Activated CD8-positive, alpha-beta memory T cell treated with anti-CD3 and anti-CD28 coated beads, Interleukin-2, amount 50 U/mL, for 48 hours (primary cell): Measurements from ENCODE around the gene FOLR1.

ENCODE experiments used
- DNase-seq: peaks from one replicate; pipeline ENCODE4 v3.0.0-alpha.2; 2020

Gene FOLR1

DNA sequence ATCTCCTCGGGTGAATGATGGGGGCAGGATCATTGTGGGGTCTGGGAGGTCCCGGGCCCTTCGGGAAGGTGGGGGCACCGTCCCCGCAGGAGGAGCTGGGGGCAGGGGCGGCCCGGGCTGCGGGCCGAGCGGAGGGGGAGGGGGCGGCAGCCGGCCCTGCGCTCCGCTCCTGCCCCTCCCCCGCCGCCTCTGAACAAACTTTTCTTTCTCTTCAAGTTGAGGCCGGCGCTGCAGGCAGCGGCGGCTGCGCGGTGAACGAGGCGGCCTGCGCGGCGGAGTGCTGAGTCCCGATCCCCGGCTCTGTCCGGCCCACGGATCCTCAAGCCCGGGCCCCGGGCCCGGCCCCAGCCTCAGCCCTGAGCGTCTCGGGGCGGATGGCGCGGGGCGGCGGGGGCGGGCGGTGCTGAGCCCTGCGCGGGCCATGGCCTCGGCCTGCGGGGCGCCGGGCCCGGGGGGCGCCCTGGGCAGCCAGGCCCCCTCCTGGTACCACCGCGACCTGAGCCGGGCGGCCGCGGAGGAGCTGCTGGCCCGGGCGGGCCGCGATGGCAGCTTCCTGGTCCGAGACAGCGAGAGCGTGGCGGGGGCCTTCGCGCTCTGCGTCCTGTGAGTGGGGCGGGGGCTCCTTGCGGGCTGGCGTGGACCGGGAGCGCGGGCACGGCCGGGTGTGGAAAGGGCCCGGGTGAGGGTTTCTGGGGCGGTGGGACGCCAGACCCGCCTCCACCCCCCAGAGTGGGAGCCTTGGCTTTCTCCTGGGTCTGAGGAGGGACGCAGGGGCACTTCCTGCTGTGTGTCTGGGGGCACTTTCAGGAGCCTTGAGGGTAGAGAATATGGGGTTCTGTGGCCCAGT, 32.8 kb downstream of the FOLR1 start, which contains the start of gene INPPL1:
INPPL1 (plus strand) TSS at position 204 of the 847 bp plus-strand sequence; CDS start at position 422, 218 bp downstream.
- DNase-seq, result peak; percentile 77

DNA sequence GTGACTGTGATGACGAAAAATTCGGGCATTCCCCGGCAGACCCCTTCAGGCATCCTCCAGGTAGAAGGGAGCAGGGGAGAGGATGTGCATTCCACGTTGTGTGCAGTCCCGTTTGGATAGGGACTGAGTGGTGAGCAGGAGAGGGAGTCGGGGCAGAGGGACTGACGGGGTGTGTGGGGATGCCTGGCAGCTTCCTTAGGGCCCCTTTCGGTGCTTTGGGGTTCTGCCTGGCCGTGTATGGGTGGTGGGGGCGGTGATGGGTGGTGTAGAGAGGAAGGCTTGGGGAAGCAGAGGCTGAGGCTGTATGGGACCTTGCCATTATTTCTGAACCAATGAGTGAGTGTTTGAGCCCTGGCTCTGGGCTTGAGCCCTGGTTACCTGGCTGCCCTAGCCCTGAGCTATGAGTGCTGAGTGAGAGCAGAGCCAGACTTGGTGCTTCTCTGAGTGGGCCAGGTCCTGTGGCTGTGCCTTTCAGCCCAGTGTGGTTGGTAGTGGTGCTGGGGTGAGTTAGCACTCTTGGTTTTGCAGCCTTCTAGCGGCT, 33.5 kb downstream of the FOLR1 start:
- peak; percentile 71 for DNase-seq

DNA sequence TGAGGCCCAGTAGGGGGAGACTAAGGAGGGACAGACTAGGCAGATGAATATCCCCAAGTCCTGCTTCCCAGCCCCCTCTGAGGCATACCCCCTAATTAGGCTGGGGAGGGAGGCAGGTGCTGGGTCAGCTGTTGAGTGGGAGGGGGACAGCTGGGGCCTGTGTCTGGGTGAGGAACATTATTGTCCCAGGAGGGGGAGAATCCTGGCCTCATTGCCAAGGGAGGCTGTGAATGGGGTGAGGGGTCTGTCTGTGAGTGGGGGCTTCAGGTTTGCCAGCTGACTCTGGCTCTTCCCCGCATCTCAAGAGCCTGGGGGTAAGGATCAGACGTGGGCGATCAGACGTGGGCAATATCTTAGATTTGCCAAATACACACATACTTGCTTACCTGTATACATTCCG, 34.8 kb downstream of the FOLR1 start:
- no peak for DNase-seq

DNA sequence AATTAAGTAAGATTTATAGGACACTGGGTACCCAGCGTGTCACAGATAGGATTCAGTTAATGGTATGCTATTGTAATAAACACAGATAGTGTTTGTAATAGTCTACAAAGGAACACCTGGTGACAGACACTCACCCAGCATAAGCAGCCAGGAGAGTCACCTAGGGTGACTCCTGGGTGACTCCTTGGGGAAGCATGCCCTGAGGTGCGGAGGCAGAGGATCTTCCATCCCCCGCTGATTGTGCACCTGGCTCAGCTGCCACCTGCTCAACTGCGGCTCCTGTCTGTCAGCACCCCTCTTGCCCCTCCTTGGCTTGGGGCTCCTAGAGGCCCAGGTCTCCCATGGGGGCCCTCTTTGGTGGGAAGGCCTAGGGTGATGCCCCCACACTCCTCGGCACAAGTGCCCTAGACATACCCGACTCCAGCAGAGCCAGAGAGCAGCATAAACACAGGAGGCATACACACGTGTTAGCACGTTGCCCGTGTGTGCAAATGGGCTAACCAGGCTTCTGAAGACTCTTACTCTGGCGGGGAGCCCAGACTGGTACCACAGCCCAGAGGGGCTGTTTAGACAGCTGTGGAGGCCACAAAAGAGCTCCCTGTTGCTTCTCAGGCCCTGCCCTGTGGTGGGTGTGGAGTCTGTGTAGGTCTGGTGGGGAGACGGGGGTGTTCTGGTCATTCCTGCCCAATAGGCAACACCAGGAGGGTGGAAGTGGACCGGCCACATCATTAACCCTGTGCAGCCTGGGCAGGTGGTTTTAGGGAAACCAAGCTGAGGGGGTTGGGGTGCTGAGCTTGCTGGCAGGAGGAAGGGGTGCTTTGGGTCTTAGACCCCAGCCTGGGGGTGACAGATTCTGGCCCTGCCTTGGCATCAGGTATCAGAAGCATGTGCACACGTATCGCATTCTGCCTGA, 35.6 kb downstream of the FOLR1 start:
- no peak for DNase-seq

DNA sequence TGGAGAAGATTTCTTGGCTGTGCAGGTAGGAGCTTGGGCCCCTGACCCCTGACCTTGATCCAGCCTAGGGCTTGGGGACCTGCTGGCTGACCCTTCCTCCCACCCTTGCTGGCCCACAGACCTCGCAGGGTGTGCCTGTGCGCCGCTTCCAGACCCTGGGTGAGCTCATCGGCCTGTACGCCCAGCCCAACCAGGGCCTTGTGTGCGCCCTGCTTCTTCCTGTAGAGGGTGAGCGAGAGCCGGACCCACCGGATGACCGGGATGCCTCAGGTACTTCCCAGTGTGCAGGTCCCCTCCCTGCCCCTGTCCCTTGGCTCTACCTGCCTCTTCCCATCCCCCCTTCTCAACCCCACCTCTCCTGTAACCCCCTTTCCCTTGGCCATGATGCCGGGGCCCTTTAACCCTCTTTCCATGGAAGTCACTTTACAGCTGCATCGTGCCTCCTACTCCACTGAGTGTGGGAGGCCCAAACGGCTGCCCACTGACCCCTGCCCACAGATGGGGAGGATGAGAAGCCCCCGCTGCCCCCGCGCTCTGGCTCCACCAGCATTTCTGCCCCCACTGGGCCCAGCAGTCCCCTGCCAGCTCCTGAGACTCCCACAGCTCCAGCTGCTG, 36.4 kb downstream of the FOLR1 start:
- no peak for DNase-seq

DNA sequence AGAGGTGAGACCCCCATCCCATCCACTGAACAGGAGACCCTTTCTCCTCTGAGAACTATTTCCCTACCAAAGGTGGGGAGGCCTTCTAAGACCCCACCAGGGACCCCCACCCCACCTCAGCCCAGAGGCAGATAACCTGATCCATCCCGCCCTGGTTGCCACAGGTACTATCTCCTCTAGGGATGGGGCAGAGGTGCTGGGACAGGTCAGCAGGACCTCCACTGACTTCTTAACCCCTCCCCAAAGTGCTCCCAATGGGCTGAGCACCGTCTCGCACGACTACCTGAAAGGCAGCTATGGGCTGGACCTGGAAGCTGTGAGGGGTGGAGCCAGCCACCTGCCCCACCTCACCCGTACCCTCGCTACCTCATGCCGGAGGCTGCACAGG, 36.9 kb downstream of the FOLR1 start:
- DNase-seq, result no peak

DNA sequence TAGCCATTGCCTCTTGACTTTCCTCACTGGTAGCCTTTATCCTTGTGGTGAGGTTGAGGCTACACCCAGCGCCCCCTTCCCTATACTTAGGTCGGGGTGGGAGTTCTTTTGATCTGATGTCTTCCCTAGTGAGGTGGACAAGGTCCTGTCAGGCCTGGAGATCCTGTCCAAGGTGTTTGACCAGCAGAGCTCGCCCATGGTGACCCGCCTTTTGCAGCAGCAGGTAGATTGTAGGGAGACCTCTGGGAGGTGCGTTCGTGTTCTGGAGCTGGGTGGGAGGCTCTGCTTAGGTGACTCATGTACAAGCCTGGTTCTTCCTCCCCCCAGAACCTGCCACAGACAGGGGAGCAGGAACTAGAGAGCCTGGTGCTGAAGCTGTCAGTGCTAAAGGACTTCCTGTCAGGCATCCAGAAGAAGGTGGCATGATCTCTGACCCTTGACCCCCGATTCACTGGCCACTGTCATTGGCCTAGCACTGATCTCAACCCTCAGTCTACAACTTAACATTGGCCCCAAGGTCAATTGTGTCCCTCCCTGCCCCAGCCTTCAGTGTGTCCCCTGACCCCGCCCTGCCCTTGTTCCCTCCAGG, 37.5 kb downstream of the FOLR1 start:
- DNase-seq, result no peak

DNA sequence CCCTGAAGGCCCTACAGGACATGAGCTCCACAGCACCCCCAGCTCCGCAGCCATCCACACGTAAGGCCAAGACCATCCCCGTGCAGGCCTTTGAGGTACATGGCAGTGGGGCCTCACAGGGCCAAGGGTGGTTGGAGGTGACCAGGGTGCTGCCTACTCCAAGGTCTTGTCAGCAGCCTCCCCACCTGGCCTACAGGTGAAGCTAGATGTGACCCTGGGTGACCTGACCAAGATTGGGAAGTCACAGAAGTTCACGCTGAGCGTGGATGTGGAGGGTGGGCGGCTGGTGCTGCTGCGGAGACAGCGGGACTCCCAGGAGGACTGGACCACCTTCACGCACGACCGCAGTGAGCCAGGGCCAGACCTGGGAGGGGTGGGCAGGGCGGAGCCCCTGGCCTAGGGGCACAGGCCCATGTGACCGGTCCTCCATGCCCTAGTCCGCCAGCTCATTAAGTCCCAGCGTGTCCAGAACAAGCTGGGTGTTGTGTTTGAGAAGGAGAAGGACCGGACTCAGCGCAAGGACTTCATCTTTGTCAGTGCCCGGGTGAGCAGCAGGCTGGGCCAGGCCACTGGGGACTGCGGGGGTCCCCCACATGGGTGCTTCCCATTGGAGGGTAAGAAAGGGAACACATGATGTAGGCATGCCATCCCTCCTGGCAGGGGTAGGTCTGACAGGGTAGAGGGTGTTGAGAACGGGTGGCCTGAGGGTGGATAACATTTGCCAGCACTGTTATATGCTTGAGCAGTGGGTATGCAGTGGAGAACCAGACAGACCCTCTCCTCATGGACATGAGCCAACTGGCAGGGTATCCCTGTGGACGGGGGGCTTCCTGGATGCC, 38.2 kb downstream of the FOLR1 start:
- DNase-seq, result peak; percentile 49

DNA sequence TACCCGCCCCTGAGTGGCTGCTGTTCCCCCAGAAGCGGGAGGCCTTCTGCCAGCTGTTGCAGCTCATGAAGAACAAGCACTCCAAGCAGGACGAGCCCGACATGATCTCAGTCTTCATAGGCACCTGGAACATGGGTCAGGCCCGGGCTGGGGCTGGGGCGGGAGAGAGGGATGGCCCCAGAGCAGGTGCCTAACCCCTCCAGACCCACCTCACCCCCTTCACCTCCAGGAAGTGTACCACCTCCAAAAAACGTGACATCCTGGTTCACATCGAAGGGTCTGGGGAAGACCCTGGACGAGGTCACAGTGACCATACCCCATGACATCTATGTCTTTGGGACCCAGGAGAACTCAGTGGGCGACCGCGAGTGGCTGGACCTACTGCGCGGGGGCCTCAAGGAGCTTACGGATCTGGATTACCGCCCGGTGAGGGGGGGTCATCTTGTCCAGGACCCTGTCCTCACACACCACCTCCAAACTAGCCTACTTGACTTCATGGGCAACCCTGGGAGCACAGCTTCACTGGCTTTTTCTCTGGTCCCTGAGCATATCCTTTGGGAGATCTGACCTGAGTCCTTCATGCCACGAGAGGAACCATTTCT, 38.9 kb downstream of the FOLR1 start:
- peak; percentile 33 for DNase-seq

DNA sequence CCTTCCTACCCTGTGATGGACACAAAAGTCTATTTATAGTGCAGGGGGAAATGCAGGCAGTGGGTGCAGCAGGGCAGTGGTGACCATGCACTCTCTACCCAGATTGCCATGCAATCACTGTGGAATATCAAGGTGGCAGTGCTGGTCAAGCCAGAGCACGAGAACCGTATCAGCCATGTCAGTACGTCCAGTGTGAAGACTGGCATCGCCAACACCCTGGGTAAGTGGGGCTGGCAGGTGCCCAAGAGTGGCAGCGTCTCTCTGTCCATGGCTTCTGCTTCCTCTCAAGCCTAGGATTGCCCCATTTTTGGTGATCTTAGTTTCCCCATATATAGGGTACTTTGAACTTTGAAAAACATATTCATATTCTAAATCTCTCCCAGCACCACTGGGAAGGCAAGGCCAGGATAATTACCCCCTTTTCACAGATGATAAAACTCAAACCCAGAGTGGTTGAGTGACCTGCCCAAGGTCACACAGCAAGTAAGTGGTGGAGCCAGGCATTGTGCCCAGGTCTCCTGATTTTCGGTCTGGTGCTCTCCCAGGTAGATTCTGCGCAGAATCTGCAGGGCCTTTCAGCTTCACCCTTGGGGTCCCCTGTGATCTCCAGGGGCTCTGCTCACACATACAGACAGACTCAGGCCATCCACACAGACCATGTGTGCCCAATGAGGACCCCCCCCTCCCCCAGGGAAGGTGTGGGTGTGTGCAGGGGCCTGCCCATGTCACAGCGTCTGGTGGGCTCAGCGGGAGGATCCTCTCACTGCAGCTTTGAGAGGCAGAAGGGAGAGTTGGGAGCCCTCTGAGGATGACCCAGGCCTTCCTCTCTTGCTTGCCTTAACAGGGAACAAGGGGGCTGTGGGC, 39.7 kb downstream of the FOLR1 start:
- no peak for DNase-seq

DNA sequence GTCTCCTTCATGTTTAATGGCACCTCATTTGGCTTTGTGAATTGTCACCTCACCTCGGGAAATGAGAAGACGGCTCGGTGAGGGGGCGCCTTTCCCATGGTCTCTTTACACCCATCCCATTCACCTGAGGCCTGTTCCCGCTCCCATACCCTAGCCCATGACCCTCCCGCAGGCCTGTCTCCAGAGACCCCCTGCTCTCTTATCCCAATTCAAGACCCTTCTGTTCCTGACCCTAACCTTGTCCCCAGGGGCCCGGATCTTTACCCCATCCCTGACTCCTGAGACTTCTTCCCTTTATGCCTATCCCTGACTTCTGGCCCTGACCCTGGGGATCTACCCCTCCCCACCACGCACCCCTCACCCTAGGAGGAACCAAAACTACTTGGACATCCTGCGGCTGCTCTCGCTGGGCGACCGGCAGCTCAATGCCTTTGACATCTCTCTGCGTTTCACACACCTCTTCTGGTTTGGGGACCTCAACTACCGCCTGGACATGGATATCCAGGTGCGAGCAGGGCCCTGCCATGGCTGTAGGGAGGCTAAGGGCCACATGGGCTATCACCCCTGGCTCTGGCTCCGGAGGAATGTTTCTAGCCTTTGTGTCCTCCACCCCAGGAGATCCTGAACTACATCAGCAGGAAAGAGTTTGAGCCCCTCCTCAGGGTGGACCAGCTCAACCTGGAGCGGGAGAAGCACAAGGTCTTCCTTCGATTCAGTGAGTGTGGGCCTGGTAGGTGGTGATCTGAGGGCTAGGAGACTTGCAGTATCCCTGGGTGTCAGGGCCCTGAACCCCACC, 40.5 kb downstream of the FOLR1 start:
- no peak for DNase-seq

DNA sequence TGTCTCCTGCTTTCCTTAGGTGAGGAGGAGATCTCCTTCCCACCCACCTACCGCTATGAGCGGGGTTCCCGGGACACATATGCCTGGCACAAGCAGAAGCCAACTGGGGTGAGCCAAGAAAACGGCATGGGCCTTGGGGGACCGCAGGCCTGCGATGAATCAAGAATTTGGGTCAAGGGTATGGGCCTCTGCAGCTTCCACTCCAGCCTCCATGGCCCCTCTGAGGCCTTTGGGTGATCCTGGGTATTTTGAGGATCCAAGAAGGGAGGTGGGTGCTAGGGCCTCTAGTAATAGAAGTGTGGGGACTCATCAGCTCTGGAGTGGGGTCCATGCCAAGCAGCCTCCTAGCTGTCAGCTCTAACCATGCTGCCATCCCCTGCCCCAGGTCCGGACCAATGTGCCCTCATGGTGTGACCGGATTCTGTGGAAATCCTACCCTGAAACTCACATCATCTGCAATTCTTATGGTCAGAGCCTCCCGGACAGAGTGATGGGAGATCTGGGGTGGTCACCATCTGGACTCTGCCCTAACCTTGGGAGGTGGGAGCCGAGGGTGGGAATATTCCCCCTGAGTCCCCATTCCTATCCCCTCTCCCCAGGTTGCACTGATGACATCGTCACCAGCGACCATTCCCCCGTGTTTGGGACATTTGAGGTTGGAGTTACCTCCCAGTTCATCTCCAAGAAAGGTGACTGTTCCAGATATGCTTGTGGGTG, 41.3 kb downstream of the FOLR1 start:
- peak; percentile 42 for DNase-seq

DNA sequence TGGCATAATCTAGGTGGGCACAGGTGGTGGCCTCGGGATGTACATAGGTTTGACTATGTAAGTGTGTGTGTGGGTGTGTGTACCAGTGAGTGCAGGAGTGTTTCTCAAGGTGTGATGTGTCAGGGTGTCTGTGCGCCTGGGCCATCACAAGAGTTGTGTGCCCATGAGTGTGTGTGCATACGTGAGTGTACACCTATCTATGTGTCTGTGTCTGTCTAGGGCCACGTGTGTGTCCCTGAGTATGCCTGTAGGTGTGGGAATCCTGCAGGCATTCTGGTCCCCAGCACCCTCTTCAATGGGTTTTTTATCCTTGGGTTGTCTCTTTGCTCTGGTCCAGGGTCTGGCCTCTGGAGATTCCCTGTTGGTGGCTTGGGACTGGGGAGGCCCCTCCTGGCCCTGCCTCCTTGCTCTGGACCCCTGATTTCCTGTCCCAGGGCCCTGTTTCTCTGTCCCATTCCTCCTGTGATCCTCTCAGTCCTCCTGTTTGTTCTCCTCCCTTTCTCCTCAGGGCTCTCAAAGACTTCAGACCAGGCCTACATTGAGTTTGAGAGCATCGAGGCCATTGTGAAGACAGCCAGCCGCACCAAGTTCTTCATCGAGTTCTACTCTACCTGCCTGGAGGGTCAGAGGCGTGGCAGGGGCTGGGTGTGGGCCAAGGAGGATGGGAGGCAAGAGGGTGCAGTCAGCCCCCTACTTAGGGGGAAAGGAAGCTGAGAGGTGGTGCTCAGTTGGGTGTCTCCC, 42.0 kb downstream of the FOLR1 start:
- peak; percentile 10 for DNase-seq

DNA sequence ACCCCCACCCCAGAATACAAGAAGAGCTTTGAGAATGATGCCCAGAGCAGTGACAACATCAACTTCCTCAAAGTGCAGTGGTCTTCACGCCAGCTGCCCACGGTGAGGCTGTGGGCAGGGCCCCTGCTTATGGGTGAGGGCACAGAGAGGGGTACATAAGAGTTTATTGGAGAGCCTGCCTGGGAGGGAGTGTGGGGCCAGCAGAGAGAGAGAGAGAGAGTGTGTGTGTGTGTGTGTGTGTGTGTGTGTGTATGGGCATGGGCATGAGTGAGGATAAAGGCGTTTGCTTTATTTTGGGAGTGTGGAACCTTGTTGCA, 42.5 kb downstream of the FOLR1 start:
- DNase-seq, result no peak

DNA sequence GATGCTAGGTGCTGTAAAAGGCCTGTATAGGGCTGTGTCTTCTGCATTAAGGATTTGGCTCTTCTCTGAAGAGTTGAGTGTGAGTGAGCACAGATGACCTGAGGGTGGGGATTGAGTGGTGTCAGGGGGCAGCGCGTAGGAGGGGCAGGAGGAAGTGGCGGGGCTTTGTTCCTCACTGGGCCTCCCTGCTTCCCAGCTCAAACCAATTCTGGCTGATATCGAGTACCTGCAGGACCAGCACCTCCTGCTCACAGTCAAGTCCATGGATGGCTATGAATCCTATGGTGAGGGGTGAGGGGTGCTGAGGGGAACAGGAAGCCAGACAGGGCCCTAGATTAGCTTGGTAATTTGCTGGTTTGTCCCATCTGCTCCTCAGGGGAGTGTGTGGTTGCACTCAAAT, 43.0 kb downstream of the FOLR1 start:
- DNase-seq, result peak; percentile 34

DNA sequence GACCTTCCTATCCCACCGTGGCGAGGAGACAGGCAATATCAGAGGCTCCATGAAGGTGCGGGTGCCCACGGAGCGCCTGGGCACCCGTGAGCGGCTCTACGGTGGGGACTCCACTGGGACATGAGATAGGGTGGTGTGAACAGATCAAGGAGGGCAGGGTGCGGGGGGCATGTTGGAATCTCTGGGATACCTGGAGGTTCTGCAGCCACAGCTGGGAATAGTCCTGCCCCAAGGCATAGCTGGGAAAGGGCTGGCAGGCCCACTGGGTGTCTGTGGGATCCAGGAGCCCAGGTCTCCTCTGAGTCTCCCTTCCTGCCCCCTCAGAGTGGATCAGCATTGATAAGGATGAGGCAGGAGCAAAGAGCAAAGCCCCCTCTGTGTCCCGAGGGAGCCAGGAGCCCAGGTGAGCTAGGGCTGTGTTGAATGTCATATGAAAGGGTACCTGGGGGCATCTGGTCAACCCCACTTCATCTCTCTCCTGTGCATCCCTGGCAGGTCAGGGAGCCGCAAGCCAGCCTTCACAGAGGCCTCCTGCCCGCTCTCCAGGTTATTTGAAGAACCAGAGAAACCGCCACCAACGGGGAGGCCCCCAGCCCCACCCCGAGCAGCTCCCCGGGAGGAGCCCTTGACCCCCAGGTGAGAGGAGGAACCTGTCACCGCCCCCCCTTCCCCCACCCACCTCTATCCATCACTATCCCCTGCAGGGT, 43.6 kb downstream of the FOLR1 start:
- peak; percentile 44 for DNase-seq

DNA sequence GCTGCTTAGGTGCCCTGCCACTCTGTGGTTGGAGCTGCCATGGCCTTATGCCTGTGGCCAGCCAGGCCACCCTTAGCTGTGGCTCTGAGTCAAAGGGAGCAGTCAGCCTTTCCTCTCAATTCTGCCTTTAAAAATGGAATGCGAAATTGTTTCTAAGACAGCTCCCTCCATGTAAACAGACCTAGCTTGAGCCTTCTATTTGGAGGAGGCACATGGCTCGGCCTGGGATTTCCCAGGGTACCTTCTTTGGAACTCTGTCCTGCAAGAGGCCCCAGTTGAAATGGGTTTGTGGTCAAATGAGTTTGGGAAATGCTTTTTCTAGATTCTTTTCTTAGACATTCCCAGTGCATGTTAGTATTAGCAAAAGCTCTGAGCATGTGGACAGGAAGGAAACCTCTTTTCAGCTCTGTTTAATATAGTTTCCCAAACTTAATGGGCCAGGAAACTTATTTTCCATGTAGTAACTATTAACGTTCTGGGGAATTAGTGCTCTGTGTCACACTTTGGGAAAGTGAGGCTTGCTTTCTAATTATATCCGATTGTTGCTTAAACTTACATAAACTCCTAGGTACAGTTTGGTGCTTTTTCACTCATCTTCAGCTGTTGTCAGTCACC, 44.2 kb downstream of the FOLR1 start:
- peak; percentile 22 for DNase-seq
